Heart right ventricle (tissue), 16 donors: ENCODE data around the gene KIF9. TPM values are rescaled to one million over a fixed set of nuclear protein-coding genes. Genes with fewer than 3 reads are reported as not detected.

Experiments
- ATAC-seq, 8 donors: fragments of 200-7000 bp; cut with Tn5 transposase; one replicate each; pipeline ENCODE4 v1.9.1; 2020; ENCODE audit warnings: mild to moderate bottlenecking in 8 of 8, moderate library complexity in 8 of 8, moderate number of reproducible peaks in 1 of 8
- DNase-seq, 2 donors: peaks; one replicate each; pipeline ENCODE4 v3.0.0-alpha.2; 2020
- H3K27ac ChIP-seq, 10 donors: fragments of 200-600 bp; sonication (generic) in 2 of 10; one replicate each; pipeline versions ENCODE4 v1.5.0 to v1.8.0; 2020 to 2022; ENCODE audit warnings: mild to moderate bottlenecking in 3 of 10
- H3K27me3 ChIP-seq, 7 donors: fragments of 200-600 bp; one replicate each; pipeline ENCODE4 v1.8.0; 2021 to 2022; ENCODE audit warnings: mild to moderate bottlenecking in 2 of 7
- H3K36me3 ChIP-seq, 9 donors: fragments of 200-600 bp; sonication (generic) in 1 of 9; one replicate each; pipeline versions ENCODE4 v1.5.0 to v1.8.0; 2020 to 2022; ENCODE audit warnings: mild to moderate bottlenecking in 2 of 9
- H3K4me1 ChIP-seq, 9 donors: fragments of 200-600 bp; sonication (generic) in 1 of 9; one replicate each; pipeline versions ENCODE4 v1.5.0 to v1.8.0; 2020 to 2022; ENCODE audit warnings: mild to moderate bottlenecking in 4 of 9
- H3K4me3 ChIP-seq, 10 donors: fragments of 200-600 bp; sonication (generic) in 2 of 10; one replicate each; pipeline versions ENCODE4 v1.5.0 to v1.8.0; 2020 to 2022; ENCODE audit warnings: mild to moderate bottlenecking in 7 of 10, moderate library complexity in 2 of 10
- H3K9me3 ChIP-seq, 11 donors: fragments of 200-600 bp in 10 of 11; sonication (generic) in 2 of 11; one replicate each; pipeline versions ENCODE4 v1.5.0 to v1.8.0; 2013 to 2022; ENCODE audit warnings: mild to moderate bottlenecking in 2 of 11, control low read depth in 1 of 11, moderate library complexity in 1 of 11
- WGBS, 2 donors: extraction: QIAGEN DNeasy Blood & Tissue Kit; methylation state at CpG; one replicate each; pipeline ENCODE4 v1.1.7; 2013; ENCODE audit warnings: inconsistent platforms in 1 of 2; 5-methylcytosine and 5-hydroxymethylcytosine counted together
- intact Hi-C, 10 donors: fragments of 100-400 bp; cut with DNase I; formaldehyde crosslinking; loops; one replicate each; pipeline versions ENCODE4 v1.11.1 to v1.14.2; 2022
- polyA plus RNA-seq, 2 donors: library from polyadenylated mRNA; stranded (reverse); fragments of 200-250 nt; gene quantifications; one replicate each; pipeline ENCODE4 v1.2.3, GENCODE V29; 2013
- total RNA-seq, 10 donors: library from RNA; stranded (reverse); fragmentation: NEBNext Ultra II Directional in 3 of 10; extraction: Animal tissue kit (Norgen Biotek cat#: 25700) in 3 of 10; gene quantifications; one replicate each; pipeline versions ENCODE4 v1.2.1 to v1.2.4, GENCODE V29; 2021 to 2023
- TF ChIP-seq, protein P1 (sequence below), 9 donors: fragments of 200-600 bp; sonication (generic) in 2 of 9; IDR thresholded peaks; one replicate each; pipeline versions ENCODE4 v1.5.0 to v1.8.0; 2021 to 2022; ENCODE audit warnings: antibody characterized with exemption in 9 of 9, mild to moderate bottlenecking in 5 of 9, moderate library complexity in 1 of 9
- donor health status: Arrhythmogenic right ventricular cardiomyopathy.
- donor health status: ischemic (EF 13 %, LVEDD 7.1; RV severe dilation, severe dysfunction).
- donor health status: healthy with polysubstance abuse.
- donor health status: DM: no; HTN: yes; CAD: no.
- donor health status: DM: no; HTN: no; CAD: no.
- donor health status: ischemic (EF 25% LVEDD 6.9; RV normal size, moderate dysfunction).
- donor health status: ischemic (EF 25% LVEDD 5.7; RV mildly dilated, moderate dysfunction).
- donor health status: healthy.
- donor health status: DM: yes; HTN: yes; CAD: no.
- donor health status: Ischemic cardiomyopathy.
- donor health status: ischemic (EF 35%, LVEDD 5.7; RV mildly dilated, moderate dysfunction).
- donor health status: nonischemic (EF 11% LVEDD 7.7; RV severe dilation, severe dysfunction).
- donor health status: DM: yes; HTN: yes; CAD: no.
- donor health status: PGD.
- donor health status: ischemic (EF 29% LVEDD 5.4; RV normal size, mild dysfunction).
- donor health status: nonischemic (EF 23%, LVEDD 6.1; RV moderate dilation, normal function).

The KIF9 gene
- total and polyA plus RNA-seq, 12 donors, result 4.2 to 16.6 (median 8.5) TPM

DNA sequence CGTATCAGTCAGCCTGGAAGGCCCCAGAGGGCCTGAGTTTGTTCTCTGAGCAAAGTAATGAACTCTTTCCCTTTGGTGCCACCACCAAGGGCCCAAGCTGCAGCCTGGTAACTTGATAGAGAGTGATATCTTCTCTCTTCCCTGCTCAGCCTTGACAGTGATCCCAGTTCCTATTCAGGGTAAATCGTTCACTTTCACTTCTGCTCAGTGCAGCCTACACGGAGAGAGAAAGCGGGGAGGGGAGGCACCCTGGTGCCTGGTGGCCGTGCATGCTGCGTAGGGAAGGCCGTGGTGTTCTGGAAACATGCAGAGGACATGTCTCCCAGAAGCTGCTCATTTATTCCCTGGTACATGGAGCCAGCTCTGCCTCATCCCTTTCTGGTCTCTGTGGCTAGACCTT is 54.9 kb downstream of the KIF9 start:
- WGBS, 2 donors, result 69 to 70% methylated on average over 7 of the region's 7 CpGs

DNA sequence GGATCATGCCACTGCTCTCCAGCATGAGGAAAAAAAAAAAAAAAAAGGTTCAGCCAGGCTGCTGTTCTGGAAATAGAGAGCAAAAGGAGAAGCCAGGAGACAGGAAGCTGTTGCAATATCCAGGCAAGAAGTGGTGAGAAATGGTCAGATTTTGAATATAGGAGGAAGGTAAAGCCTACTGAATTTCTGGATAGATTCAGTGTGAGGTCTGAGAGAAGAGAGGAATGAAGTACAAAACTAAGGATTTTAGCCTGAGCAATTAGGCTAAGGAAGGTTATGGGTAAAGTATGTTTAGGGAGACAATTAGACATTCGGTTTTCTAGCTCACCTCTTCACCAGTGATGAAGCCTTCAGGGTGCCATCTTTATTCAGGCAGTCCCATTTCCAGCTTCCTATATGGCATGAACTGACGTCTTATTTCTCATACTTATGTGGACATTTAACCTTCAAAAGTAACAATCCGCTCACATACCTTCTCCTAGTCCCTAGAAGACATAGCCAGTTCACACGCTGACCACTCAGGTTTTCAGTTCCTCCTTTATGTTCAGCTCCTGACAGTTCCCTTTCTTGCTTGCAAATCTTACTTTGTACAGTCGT is 57.2 kb downstream of the KIF9 start:
- Histone ChIP-seq H3K4me1 (peaks cover 0 to 41% (median 7%) of the 10 kb centered on the region in 9 donors), H3K27me3 (no peaks in the 10 kb centered on the region), H3K9me3 (no peaks in the 10 kb centered on the region), H3K4me3 (no peak overlapping the region), H3K27ac (no peak overlapping the region), H3K36me3 (no peaks in the 10 kb centered on the region)
- DNase-seq (no peak), ATAC-seq (peak in 2 of 8 donors; percentile 17 to 18)
- intact Hi-C loops, result no loop called here
- 87 to 91% methylated on average over 5 of the region's 5 CpGs for WGBS, 2 donors
- TF ChIP-seq, protein P1, sequence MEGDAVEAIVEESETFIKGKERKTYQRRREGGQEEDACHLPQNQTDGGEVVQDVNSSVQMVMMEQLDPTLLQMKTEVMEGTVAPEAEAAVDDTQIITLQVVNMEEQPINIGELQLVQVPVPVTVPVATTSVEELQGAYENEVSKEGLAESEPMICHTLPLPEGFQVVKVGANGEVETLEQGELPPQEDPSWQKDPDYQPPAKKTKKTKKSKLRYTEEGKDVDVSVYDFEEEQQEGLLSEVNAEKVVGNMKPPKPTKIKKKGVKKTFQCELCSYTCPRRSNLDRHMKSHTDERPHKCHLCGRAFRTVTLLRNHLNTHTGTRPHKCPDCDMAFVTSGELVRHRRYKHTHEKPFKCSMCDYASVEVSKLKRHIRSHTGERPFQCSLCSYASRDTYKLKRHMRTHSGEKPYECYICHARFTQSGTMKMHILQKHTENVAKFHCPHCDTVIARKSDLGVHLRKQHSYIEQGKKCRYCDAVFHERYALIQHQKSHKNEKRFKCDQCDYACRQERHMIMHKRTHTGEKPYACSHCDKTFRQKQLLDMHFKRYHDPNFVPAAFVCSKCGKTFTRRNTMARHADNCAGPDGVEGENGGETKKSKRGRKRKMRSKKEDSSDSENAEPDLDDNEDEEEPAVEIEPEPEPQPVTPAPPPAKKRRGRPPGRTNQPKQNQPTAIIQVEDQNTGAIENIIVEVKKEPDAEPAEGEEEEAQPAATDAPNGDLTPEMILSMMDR (IDR thresholded peaks at IDR 0.05), result no peak

More for the DNA sequence above, 54.9 kb downstream of the KIF9 start:
- Histone ChIP-seq H3K36me3 (no peaks in the 10 kb centered on the region), H3K4me3 (peak overlapping the region in 3 of 10 donors; percentile 1 to 24 (median 19)), H3K27ac (peak overlapping the region in 9 of 10 donors; percentile 15 to 72 (median 43)), H3K4me1 (peaks cover 0 to 41% (median 7%) of the 10 kb centered on the region in 9 donors), H3K9me3 (no peaks in the 10 kb centered on the region), H3K27me3 (no peaks in the 10 kb centered on the region)
- TF ChIP-seq, protein P1 (IDR thresholded peaks at IDR 0.05), result no peak
- intact Hi-C loops, result no loop called here
- DNase-seq (peak in 1 of 2 donors; percentile 17), ATAC-seq (peak in 6 of 8 donors; percentile 45 to 84 (median 80))

DNA sequence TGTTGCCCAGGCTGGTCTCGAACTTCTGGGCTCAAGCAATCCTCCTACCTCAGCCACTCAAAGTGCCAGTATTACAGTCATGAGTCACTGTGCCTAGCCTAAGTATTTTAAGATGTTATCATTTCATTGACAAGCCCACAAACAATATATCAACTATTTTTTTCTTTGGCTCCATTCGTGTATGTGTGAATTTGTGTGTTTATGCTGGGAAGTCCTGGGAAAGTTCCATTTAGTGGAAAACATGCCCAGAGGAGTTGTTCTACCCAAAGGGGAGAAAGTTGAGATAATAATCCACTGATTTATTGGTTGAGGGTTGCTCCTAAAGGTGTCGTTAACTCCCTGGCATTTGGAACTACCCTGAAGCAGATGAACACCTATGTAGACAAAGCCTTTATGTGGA is 58.8 kb downstream of the KIF9 start:
- intact Hi-C loops, result no loop called here
- TF ChIP-seq, protein P1 (IDR thresholded peaks at IDR 0.05), result no peak
- H3K4me3 ChIP-seq, result no peak overlapping the region

DNA sequence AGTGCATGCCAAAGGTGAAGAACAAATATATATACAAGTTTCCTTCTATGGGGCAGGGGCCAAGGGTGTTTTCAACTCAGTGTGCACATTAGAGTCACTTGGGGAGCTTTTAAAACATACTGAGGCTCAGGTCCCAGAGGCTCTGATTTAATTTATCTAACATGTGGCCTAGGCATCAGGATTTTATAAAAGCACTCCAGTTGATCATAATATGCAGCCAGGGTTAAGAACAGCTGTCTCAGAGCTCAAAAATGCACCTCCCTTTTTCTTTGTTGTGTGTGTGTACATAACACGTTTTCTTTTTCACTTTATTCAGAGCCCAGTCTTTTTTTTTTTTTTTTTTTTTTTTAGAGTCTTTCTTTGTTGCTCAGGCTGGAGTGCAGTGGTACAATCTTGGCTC is 60.8 kb downstream of the KIF9 start:
- Histone ChIP-seq H3K4me1 (peaks cover 0 to 20% (median 0%) of the 10 kb centered on the region in 9 donors), H3K4me3 (no peak overlapping the region), H3K27ac (no peak overlapping the region), H3K9me3 (no peaks in the 10 kb centered on the region), H3K27me3 (no peaks in the 10 kb centered on the region), H3K36me3 (no peaks in the 10 kb centered on the region)
- TF ChIP-seq, protein P1 (IDR thresholded peaks at IDR 0.05), result no peak
- DNase-seq (no peak), ATAC-seq (no peak)
- WGBS, 2 donors, result 31 to 38% methylated on average over 1 of the region's 1 CpG
- intact Hi-C loops, result no loop called here

More for the DNA sequence above, 58.8 kb downstream of the KIF9 start:
- Histone ChIP-seq H3K27me3 (no peaks in the 10 kb centered on the region), H3K4me1 (peaks cover 0 to 40% (median 7%) of the 10 kb centered on the region in 9 donors), H3K27ac (no peak overlapping the region), H3K36me3 (no peaks in the 10 kb centered on the region), H3K9me3 (no peaks in the 10 kb centered on the region)
- 87 to 93% methylated on average over 3 of the region's 3 CpGs for WGBS, 2 donors
- no peak for DNase-seq
- ATAC-seq, result no peak
